Measurements from ENCODE around the gene DENND6B. TPM values are rescaled to one million over a fixed set of nuclear protein-coding genes. Genes with fewer than 3 reads are reported as not detected.
A peak's percentile ranks its signal among the peaks of the same experiment; 100 is the strongest.

The DENND6B gene
- total RNA-seq, 3 donors from 2014 or later (not counting 1 experiment from before 2014, with no cell fraction given): 3.1 to 5.0 (median 4.5) TPM

DNA sequence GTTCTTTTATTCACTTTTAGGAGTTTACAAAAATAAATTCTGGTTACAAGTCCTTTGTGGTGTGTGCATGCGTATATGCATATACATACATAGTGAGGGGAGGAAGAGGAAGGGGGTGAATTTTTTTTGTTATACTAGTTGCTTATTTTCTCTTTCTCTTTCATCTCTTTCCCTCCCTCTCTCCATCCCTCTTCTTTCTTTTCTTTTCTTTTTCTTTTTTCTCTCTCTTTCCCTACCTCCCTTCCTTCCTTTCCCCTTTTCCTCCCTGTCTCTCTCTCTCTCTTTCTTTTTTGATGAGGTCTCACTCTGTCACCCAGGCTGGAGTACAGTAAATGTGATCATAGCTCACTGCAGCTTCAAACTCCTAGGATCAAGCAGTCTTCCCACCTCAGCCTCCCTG, 30.4 kb upstream of the DENND6B start:
- Mint-ChIP-seq H3K36me3 (no peaks in the 10 kb centered on the region), H3K4me3 (no peak overlapping the region), H3K27ac (peak overlapping the region; percentile 7), H3K4me1 (peaks cover 21 to 36% of the 10 kb centered on the region in 2 donors), H3K9me3 (no peaks in the 10 kb centered on the region), H3K27me3 (ENCODE audit: low read depth in 2 of 2) (no peaks in the 10 kb centered on the region)
- no peak overlapping the region for H3K27ac ChIP-seq (ENCODE audit: low read length)
- peaks cover 14% of the 10 kb centered on the region for H3K36me3 ChIP-seq (ENCODE audit: control insufficient read depth, insufficient read depth, low read length)
- ATAC-seq (no peak), DNase-seq (no peak)
- H3K4me1 ChIP-seq (ENCODE audit: control insufficient read depth, insufficient read depth, low read length): peaks cover 18% of the 10 kb centered on the region
- whole genome bisulfite sequencing (ENCODE audit: insufficient coverage): no CpG with 5 or more reads among the region's 1 CpG
- no peak overlapping the region for H3K4me3 ChIP-seq (ENCODE audit: low read length)
- H3K27me3 ChIP-seq (ENCODE audit: control insufficient read depth, insufficient read depth, low read length): no peaks in the 10 kb centered on the region
- H3K9me3 ChIP-seq (ENCODE audit: control insufficient read depth, insufficient read depth, low read length): no peaks in the 10 kb centered on the region
- TF ChIP-seq CTCF (IDR thresholded peaks at IDR 0.05): no peak
- intact Hi-C loops (cut with micrococcal nuclease): no loop called here

DNA sequence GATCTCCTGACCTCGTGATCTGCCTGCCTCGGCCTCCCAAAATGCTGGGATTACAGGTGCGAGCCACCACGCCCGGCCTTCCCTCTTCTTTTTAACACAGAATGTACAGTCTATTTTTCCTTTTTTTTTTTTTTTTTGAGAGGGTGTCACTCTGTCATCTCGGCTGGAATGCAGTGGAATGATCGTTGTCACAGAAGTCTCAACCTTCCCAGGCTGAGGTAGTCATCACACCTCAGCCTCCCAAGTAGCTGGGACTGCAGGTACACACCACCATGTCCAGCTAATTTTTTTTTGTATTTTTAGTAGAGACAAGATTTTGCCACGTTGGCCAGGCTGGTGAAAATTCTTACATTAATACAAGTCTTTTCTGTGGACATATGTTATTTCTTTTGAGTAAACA, 29.4 kb upstream of the DENND6B start:
- no peaks in the 10 kb centered on the region for H3K9me3 Mint-ChIP-seq
- H3K27me3 Mint-ChIP-seq (ENCODE audit: low read depth in 2 of 2): no peaks in the 10 kb centered on the region
- no peak for TF ChIP-seq CTCF (IDR thresholded peaks at IDR 0.05)
- Histone ChIP-seq H3K4me1 (ENCODE audit: control insufficient read depth, insufficient read depth, low read length) (peaks cover 8% of the 10 kb centered on the region), H3K4me3 (ENCODE audit: low read length) (no peak overlapping the region), H3K36me3 (ENCODE audit: control insufficient read depth, insufficient read depth, low read length) (peaks cover 13% of the 10 kb centered on the region), H3K27ac (ENCODE audit: low read length) (no peak overlapping the region), H3K9me3 (ENCODE audit: control insufficient read depth, insufficient read depth, low read length) (no peaks in the 10 kb centered on the region), H3K27me3 (ENCODE audit: control insufficient read depth, insufficient read depth, low read length) (no peaks in the 10 kb centered on the region)
- H3K27ac Mint-ChIP-seq: no peak overlapping the region
- H3K4me3 Mint-ChIP-seq: no peak overlapping the region
- H3K36me3 Mint-ChIP-seq: no peaks in the 10 kb centered on the region
- ATAC-seq: no peak
- peaks cover 11 to 26% of the 10 kb centered on the region in 2 donors for H3K4me1 Mint-ChIP-seq
- intact Hi-C loops (cut with micrococcal nuclease): no loop called here
- no peak for DNase-seq
- 95% methylated on average over 7 of the region's 8 CpGs for WGBS (ENCODE audit: insufficient coverage)

- Histone ChIP-seq H3K9me3 (ENCODE audit: control insufficient read depth, insufficient read depth, low read length) (no peaks in the 10 kb centered on the region), H3K27ac (ENCODE audit: low read length) (no peak overlapping the region), H3K4me1 (ENCODE audit: control insufficient read depth, insufficient read depth, low read length) (peaks cover 18% of the 10 kb centered on the region), H3K36me3 (ENCODE audit: control insufficient read depth, insufficient read depth, low read length) (peaks cover 7% of the 10 kb centered on the region), H3K27me3 (ENCODE audit: control insufficient read depth, insufficient read depth, low read length) (no peaks in the 10 kb centered on the region), H3K4me3 (ENCODE audit: low read length) (no peak overlapping the region)
- Mint-ChIP-seq H3K27ac (no peak overlapping the region), H3K4me1 (peaks cover 0 to 1% of the 10 kb centered on the region in 2 donors), H3K4me3 (no peak overlapping the region), H3K27me3 (ENCODE audit: low read depth in 2 of 2) (no peaks in the 10 kb centered on the region), H3K36me3 (no peaks in the 10 kb centered on the region), H3K9me3 (no peaks in the 10 kb centered on the region)
- TF ChIP-seq CTCF (IDR thresholded peaks at IDR 0.05): no peak
- WGBS (ENCODE audit: insufficient coverage): 80% methylated on average over 2 of the region's 2 CpGs
- intact Hi-C loops (cut with micrococcal nuclease): no loop called here
- ATAC-seq (no peak), DNase-seq (no peak)
Measured at GRCh38 chr22:50348058-50348457, 21.2 kb upstream of the DENND6B start.

- DNase-seq (no peak), ATAC-seq (no peak)
- Mint-ChIP-seq H3K9me3 (no peaks in the 10 kb centered on the region), H3K27ac (no peak overlapping the region), H3K36me3 (no peaks in the 10 kb centered on the region), H3K4me3 (no peak overlapping the region), H3K27me3 (ENCODE audit: low read depth in 2 of 2) (no peaks in the 10 kb centered on the region), H3K4me1 (peaks cover 0 to 4% of the 10 kb centered on the region in 2 donors)
- peaks cover 26% of the 10 kb centered on the region for H3K4me1 ChIP-seq (ENCODE audit: control insufficient read depth, insufficient read depth, low read length)
- H3K4me3 ChIP-seq (ENCODE audit: low read length): no peak overlapping the region
- TF ChIP-seq CTCF (IDR thresholded peaks at IDR 0.05): no peak
- no peaks in the 10 kb centered on the region for H3K27me3 ChIP-seq (ENCODE audit: control insufficient read depth, insufficient read depth, low read length)
- 94% methylated on average over 8 of the region's 8 CpGs for WGBS (ENCODE audit: insufficient coverage)
- H3K27ac ChIP-seq (ENCODE audit: low read length): no peak overlapping the region
- peaks cover 3% of the 10 kb centered on the region for H3K36me3 ChIP-seq (ENCODE audit: control insufficient read depth, insufficient read depth, low read length)
- intact Hi-C loops (cut with micrococcal nuclease): no loop called here
- no peaks in the 10 kb centered on the region for H3K9me3 ChIP-seq (ENCODE audit: control insufficient read depth, insufficient read depth, low read length)
Measured at GRCh38 chr22:50347157-50347556, 20.3 kb upstream of the DENND6B start.

Measured in natural killer cell (primary cell).